Measurements from ENCODE around the gene RAB7B.
"Not testable (repeated sequence)": the region's sequence is repeated elsewhere in the genome, so short reads cannot be mapped to it uniquely, and the experiment has no call there.

RAB7B gene

DNA sequence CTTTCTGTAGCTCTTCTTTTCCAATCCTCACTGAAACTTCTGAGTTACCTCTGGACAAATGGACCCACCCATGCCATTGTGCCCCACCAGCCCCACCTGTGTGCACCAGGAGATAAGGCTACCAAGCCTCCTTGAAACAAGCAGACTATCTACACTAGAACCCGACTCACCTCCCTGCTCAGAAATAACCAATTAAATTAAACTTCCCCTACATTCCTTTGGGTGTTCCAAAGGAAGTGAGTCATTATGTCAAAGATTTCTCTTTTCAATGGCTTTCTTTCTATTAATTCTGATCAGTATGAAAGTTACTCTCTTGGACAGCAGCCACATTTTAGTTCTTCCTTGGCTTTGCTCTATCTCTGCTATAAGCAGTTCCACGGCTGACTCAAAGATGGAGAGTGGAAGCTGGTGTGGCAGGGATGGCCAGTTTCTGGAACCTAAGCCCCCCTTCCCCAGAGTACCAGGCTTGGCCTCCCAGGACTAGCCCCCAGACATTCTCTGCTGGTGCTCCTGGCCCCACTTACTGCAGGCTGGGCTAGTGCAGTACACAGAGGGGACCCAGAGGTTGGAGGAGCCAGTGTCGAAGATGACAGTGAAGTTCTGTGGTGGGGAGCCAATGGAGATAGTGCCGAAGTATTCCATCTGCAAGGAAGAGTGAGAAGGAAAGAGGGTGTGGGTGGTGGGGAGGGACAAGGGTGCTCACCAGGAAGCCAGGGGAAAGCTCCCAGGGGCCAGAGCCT is 18.6 kb upstream of the RAB7B start:
- no peak for DNase-seq

DNA sequence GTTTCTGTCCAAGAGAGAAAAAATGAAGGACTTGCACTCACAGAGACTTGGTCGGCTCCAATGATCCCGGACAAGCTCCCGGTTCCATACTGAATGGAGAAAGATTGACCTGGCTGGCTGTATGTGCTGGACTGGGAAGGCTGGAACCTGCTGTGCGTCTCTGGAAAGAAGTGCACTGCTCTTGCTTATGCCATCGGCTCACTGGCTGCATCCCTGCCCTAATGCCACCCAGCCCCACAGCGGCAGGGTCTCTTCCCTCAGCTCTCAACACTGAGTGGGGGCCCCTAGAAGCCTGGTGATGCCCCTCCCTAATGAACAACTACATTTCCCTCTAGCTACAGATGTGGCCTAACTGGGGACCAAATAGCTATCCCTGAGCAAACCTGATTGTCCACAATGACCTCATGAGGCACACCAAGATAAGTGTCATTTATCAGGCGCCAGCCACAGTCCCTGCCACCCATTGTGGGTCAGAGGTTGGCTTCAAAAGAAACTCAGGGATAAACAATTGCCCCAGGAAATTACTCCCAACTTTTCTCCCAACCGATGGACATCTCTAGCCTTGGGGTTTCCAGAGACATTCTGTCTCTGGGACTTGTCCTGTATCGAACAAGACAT is 17.9 kb upstream of the RAB7B start:
- no peak for DNase-seq

DNA sequence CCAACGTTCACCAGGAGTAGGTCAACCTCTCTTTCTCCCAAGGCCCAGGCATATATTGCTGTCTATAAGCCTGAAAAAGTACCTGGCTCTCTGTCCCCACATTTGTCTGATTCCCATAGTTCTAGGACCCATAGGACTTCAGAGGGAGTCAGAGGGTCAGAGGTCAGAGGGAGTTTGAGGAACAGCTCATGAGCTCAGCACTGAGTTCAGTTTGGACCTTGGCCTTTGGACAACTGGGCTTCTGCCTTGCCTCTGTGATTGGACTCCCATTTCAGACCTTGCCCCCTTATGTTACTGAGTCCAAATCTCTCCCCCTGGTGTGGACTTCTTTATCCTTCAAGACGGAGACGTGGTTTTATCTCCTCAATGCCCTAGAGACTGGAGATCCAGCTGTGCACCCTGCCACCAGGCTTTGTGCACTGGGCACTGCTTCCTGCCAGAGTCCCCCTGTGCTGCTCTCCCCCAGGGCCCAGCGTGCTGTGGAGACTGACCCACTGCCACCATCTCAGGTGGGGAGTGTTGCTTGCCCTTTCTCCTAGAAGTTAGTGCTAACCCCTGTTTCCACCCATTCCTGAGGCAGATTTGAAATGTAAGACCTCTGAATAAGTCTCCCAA is 17.3 kb upstream of the RAB7B start:
- no peak for DNase-seq

DNA sequence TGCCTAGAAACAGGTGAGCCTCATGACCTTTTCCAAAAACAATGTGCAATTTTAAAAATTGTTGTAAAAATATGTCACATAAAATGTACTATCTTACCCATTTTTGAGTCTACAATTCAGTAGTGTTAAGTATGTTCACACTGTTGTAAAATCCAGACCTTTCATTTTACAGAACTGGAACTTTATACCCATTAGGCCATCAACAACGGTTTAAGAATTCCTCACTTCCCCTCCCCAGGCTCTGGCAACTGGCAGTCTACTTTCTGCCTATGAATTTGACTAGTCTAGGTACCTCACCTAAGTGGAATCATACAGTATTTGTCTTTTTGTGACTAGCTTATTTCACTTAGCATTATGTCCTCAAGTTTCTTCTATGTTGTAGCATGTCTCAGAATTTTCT is 11.9 kb upstream of the RAB7B start:
- no peak for DNase-seq

DNA sequence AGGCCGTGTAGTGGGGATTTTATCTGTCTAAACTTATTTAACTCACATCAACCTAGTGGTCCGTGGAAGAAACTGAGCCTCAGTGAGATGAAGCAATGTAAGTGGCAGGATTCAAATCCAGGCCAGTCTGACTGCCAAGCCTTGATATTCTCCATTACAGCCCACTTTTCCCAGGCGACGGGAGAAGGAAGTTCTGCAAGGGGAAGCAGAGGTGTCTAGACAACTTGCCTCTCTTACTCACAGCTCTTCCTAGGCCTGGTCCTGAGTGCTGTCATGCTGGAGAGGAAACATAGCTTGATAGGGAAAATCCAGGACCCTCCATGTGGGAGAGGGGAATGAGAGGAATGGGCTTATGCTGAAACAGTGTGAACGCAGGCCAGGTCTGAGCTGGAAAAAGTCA is 11.4 kb upstream of the RAB7B start:
- DNase-seq, result no peak

DNA sequence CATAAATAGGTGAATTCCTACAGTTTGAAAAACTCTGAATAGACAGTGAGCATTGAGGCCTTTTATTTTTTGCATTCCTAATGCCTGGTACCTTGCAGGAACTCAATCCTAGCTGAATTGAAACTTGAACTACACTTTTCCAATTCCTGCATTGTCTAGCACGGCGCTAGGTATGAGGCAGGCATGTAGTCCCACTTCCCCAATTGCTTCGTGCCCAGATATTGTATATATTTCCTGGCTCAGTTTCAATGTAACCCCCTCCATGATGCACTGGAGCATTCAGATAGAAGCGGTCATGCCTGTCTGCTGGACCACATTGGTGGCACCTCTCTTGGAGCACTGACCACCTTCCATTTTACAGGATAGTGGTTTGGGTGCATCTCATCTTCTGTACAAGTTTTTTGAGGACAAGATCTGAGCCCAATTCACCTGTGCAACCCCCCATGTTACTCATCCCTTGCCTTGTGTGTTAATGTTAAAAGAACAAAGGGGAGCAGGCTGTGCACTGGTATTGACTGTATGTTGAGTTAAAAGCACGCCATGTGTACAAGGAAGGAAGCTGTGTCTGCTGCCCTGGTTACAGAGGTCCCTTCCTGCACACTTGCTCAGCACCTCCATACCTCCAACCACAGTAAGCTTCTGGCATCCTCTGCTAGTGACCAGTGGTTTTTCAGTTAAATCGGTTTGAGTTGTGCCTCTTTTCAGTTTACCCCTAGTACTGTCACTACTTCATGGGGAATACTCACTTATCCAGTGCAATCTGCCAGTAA is 10.0 kb upstream of the RAB7B start:
- DNase-seq, result no peak

DNA sequence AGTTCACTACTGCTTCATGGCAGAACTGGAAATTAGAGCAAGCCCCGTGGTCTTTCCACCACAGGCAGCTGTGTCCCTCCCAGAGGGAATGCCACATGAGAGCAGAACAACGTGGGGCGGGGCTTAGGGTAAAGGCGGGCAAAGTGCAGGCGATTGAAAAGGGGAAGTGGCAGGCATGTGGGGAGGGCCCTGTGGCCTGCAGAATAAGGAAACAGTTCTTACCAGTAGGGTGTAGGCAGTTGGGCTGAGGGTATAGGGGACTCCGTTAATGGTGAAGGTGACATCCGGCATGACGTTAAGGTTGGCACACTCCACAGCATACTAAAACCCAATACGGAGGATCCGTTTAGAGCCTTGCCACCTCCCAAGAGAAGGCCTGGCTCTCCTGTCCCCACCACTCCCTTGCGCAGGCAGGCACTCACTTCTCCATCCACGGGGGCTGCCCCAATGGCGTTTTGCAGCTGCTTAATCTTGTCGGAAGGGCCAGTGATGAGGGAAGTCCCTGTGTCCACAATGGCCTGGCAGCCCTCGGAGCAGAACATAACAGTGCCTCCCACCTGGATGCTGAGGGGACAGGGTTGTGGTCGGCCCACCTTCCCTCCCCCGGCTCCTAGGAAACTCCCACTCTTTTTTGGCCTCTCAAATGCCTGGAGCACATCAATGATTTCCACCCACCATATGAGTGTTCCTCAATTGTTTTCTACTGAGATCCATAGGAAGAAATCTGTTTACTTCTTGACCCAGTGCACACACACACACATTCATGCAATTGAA is 9.1 kb upstream of the RAB7B start:
- DNase-seq, result no peak

DNA sequence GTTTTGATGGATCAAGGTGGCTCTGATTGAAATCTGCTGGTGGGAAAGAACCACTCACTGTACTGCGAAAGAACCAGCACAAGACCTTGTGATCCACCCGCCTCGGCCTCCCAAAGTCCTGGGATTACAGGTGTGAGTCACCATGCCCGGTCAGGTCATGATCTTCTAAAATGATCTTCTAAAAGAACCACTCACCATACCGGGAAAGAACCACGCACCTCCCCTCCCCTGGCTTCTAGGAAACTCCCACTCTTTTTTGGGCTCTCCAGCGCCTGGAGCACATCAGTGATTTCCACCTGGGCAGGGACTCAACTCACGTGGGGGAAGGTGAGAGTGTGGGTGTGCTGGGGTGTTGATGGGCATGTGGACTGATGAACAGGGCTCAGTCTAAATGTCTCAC is 7.9 kb upstream of the RAB7B start:
- DNase-seq, result no peak

DNA sequence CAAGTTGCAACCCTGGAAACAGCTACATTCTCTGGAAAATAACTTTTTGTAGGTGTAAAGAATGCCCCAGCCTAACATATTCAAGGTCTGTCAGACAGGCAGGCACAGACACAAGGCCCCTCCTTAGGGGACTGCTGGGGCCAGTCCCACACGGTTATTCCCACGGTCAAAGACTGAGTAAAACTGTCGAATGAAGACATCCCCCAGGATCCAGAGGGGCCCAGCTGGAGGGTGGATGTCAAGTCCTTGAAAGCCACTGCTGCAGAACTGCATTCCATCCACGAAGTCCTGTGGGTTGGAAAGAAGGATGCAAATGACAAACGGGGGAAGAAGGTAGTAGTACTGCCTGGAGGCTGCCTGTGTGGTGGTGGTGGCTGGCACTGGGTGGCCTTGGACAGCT is 6.9 kb upstream of the RAB7B start:
- DNase-seq, result no peak

DNA sequence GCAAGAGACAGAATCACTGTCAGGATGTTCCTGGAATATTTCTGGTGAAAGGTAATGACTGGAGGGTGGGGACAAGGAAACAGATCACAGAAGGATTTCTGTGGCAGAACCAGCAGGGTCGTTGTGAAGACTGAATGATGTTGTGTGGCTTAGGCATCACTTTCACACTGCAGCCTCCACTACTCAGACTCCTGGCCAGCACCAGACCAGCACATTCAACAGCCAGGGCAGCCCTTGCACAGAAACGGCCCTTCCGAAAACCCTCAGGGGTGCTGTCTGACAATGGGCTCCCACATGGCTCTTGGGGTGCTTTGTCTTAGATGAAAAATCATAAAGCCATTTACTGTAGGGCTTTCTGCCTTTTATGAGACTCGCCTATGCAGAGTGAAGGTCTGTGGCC is 3.8 kb upstream of the RAB7B start:
- no peak for DNase-seq

DNA sequence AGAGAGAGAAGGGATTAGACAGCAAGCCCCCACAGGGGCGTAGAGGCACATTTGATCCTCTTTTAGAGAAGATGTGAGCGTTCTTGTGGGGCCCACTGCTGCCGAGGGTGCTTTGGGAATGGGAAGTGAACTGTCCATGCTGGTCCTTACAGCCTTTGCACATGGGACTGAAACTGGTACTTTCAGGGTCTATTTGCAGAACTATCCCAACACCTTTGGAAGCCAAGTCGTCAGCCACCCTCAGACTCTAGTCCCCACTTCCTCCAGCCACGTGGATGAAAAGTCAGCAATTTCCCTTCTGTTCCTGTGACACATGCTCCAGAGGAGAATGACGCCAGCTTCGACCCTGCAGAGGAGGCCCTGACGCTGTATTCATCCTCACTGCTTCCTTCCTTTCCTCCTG is 2.6 kb upstream of the RAB7B start:
- DNase-seq, result no peak

DNA sequence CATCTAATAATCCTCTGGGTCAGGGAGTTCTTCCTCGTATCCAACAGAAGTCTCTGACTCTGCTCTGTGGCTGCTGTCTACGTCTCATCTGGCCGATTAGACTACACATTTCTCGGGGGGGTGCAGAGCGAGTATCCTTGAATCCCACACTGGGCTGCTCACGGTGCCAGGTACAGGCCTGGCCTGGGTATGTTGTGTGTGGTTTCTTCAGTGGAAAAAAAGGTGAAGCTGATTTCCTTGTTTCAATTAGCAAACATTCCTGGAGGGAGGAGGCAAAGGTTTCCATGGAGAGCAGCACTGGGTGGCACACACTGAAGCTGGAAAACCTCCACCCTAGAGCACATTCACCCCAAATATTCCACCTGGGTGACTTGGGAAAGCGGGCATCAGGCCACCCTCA is 2.0 kb upstream of the RAB7B start:
- no peak for DNase-seq

DNA sequence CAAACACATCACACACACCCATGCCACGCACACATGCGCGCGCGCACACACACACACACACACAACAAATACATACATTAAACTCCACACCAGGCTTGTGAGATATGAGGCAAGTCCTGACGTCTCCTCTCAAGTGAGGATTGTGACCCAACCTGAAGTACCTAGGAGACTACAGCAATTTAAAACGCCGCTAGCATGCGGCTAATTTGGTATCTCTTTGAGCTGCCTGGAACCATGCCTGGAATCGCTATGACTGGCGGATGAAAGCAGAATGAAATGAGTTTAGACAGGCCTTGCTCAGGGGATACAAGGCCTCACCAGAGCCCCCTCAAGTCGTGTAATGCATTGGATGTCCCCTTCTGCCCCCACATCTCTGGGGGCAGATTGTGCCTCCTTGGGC is 1.6 kb upstream of the RAB7B start:
- no peak for DNase-seq

DNA sequence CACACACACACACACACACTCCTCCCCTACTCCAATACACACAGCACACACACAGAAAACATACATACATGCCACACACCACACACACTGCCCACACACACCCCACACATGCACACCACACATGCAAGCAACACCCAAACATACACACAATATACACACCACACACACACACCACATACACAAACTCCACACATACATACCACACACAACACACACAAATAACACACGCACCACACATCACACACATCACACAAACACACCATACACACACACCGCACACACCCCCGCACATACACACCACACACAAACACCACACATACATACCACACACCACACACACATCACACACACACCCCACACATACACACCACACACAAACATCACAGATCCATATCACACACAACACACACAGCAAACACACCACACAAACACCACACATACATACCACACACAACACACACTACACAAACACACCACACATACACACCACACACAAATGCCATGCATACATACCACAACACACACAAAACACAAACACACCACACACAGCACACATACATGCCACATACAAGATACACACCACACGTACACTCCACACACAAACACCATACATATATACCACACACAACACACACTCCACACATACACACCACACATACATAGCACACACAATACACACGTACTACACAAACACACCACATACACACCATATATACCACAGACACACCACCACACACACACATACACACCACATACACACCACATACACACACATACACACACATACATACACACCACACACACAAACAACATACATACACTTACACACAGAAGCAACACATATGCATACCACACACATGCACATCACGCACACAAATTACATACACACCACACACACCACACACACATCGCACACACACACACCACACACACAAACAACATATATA is 932 bp upstream of the RAB7B start:
- DNase-seq, result no peak

DNA sequence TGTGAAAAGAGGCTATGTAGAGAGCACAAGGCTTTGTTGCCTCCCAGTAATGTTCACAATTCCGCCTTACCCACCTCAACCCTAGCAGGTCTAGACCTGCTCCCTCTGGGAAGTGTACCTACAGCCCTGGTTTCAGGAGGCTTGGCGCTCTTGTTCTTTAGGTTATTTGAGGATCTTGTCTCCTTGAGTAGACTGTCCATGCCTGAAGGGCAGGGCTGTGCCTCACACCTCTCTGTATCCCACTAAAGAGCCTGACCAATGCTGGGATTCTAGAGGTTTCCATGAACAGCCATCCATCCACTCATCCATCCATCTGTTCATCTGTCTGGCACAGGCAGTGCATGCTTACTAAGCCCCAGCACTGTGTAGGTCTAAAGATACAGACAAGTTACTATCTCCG is 1.0 kb downstream of the RAB7B start:
- no peak for DNase-seq

DNA sequence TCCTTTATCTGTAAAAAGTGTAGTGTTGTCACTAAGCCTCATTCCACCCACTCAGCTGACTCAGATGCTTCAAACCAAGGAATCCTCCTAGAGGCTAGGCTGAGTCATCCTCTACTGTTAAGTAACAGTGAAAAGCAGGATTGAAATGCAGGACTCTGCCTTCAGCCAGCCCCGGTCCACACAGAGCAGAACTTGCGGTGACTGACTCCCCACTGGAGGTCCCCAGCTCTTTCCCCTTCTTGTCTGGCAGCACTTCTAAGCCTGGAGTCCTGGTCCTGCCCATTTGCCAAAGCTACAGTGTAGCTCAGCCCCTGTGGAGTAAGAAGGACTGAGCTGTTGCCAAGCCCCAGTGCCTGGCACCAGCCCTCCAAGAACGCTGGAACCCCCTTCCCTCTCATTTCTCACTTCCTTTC is 1.7 kb downstream of the RAB7B start:
- no peak for DNase-seq

DNA sequence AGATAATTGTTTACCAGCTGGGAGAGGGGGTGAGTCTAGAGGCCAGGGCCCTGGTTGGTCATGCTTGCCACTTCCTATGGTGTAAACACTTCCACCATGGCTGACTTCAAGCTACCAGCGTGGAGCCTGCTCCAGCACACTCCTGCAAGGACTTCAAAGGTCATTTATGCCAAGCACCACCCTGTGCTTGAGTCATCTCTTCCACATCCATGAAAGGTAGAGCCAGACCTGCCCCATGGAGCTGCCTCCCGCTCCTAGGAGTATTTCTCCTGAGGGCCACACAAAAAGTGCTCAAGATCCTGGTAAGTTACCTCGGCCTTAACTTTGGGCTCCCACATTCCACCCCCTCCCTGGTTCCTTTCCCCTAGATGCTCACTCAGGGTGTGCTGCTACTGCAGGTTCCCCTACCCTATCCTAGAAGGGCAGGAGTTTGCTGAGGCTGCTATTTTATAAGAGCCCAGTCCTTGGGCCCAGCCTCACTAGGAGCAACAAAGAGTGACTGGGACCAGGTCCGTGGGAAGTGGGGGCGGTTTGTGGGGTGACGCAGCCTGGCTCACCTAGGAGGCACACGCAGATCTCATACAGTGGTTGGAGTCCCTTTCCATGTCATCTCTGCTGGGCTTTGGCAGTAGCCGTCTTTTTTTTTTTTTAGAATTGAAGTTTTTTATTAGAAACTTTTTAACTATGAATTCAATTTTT is 2.4 kb downstream of the RAB7B start:
- no peak for DNase-seq

DNA sequence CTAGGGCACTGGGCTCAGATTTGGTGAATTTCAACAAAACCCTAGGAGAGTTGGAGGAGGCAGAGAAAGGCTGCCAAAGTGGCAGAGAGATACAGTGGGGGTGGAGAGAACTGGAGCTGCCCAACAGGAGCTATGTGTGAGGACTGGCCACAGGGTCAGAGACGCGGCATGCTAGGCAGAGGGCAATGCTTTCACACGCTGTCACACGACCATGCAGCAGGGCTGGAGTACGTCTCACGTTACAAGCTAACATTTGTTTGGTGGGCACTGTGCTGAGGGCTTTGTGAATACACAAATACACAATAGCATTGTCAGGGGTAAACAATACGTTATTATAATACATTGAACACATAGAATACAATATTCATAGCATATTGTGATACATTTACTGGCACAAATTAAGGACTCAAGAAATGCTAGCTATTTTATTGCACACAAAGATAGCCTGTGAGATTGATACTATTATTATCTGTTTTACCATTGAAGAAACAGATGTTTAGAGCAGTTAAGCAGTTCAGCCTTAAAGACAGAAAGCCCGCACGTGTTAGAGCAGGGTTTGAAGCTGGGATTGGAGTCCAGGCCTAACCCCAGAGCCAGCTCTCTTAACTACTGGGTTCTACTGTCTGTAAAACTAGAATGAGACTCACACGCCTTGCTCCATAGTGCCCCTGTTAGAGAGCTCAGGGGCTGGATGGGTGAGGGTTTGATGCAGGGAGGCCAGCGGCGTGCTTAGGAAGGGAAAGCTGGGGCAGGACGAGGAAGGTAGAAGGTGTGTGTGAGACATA is 4.5 kb downstream of the RAB7B start:
- no peak for DNase-seq

DNA sequence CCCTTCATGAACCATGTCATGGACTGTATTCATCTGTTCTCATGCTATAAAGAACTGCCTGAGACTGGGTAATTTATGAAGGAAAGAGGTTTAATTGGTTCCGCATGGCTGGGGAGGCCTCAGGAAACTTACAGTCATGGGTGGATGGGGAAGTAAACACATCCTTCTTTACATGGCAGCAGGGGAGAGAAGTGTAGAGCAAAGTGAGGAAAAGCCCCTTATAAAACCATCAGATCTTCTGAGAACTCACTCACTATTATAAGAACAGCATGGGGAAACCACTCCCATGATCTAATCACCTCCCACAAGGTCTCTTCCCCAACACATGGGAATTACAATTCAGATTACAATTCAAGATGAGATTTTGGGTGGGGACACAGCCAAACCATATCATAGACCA is 6.6 kb downstream of the RAB7B start:
- not testable (repeated sequence) for DNase-seq

DNA sequence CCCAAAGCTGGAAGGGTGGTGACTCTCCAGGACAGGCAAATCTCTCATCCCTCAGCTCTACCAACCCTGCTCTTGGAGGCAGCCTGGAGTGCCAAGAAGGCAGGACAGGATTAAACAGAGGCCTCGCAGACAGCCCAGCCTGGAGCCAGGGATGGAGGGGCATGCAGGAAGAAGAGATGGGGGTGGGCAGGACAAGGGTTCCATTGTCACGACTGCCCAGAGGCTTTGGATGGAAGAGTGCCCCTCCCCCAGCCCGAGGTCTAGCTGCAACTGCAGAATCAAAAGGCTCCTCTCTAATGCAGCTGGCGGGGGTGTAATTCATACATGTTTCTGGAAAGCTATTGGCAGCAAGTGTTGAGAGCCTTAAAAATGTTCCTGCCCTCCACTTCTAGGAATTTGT is 8.8 kb downstream of the RAB7B start:
- DNase-seq, result no peak

Data from T-helper 9 cell (primary cell).